HG03354 (cell line): ENCODE results near the gene CD7.
"Not testable (repeated sequence)": the region's sequence is repeated elsewhere in the genome, so short reads cannot be mapped to it uniquely, and the experiment has no call there.

Experiments used
- ATAC-seq: cut with Tn5 transposase; IDR thresholded peaks from one replicate; pipeline ENCODE4 v1.9.1; 2021; ENCODE audit warnings: mild to moderate bottlenecking; ENCODE audit not compliant: unreplicated experiment, poor library complexity, severe bottlenecking

The CD7 gene

GRCh38 chr17:82348434-82348833, 31.0 kb upstream of the CD7 start:
- ATAC-seq: no peak

GRCh38 chr17:82347994-82348393, 30.6 kb upstream of the CD7 start:
- not testable (repeated sequence) for ATAC-seq

GRCh38 chr17:82346342-82347300, 29.2 kb upstream of the CD7 start:
- no peak for ATAC-seq

- ATAC-seq: no peak
These were observed 28.0 kb upstream of the CD7 start for GRCh38 chr17:82345151-82345976.

GRCh38 chr17:82344175-82344907, 26.9 kb upstream of the CD7 start:
- ATAC-seq: no peak

GRCh38 chr17:82343560-82343959, 26.2 kb upstream of the CD7 start:
- no peak for ATAC-seq

GRCh38 chr17:82342361-82343079, 25.1 kb upstream of the CD7 start:
- no peak for ATAC-seq

GRCh38 chr17:82339634-82340580, 22.5 kb upstream of the CD7 start:
- ATAC-seq: no peak

GRCh38 chr17:82338858-82339633, 21.6 kb upstream of the CD7 start:
- ATAC-seq: no peak

GRCh38 chr17:82334622-82335394, 17.4 kb upstream of the CD7 start:
- ATAC-seq: no peak

GRCh38 chr17:82334204-82334621, 16.8 kb upstream of the CD7 start:
- ATAC-seq: no peak

- ATAC-seq: no peak
These were observed 16.1 kb upstream of the CD7 start, which contains the start of gene SECTM1 for GRCh38 chr17:82333279-82334171. Gene SECTM1 (minus strand): TSS chr17:82333766. CDS start chr17:82327240, 6,526 bp downstream.

GRCh38 chr17:82332669-82333278, 15.4 kb upstream of the CD7 start:
- no peak for ATAC-seq

GRCh38 chr17:82331345-82331939, 14.0 kb upstream of the CD7 start:
- no peak for ATAC-seq
